Cardiac fibroblast (primary cell): ENCODE measurements around the gene CAP1.

Experiments used
- DNase-seq, 2 donors: peaks; one replicate each; pipeline versions ENCODE4 v3.0.0 to v3.0.0-alpha.2; 2010; ENCODE audit warnings: low read depth in 2 of 2
- H3K4me3 ChIP-seq, 2 donors: replicated peaks in 1 of 2; 1 replicate in 1 of 2; 2 replicates in 1 of 2; pipeline ENCODE4 v1.5.1; 2011; ENCODE audit warnings: low read depth in 2 of 2, low read length in 2 of 2, mild to moderate bottlenecking in 2 of 2, moderate library complexity in 1 of 2
- CTCF ChIP-seq: IDR thresholded peaks from one replicate; pipeline ENCODE4 v1.5.1; 2011; ENCODE audit warnings: low read depth, mild to moderate bottlenecking, low read length, inconsistent platforms

CAP1 gene

DNA sequence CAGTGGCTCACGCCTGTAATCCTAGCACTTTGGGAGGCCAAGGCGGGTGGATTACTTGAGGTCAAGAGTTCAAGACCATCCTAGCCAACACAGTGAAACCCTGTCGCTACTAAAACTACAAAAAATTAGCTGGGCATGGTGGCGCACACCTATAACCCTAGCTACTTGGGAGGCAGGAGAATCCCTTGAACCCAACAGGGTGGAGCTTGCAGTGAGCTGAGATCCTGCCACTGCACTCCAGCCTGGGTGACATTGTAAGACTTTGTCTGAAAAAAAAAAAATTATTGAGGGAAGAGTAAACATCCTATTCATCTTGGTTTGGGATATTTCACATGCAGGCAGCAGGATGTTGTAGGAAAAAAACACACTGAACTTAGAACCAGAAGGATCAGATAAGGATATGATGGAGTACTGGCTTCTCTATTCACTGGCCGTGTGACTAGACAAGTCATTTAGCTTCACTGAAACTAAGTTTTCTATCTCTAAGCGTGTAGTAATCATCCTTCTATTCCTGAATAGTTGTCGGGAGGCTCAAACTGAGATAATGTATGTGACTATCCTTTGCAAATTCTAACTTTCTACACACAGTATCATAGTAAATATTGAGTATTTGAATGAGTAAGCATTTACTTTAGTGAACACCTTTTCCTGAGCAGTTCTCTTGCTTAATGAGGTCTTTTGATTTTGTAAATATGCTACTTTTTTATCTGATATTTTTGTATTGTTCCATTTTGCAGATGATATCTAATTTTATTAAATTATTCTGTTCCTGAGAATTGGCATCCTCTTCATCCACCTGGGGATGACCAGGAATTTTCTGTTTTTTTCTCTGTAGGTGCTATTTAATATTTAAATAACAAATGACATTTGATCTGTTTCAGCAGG lies 18.2 kb downstream of the CAP1 start:
- TF ChIP-seq CTCF: no peak
- H3K4me3 ChIP-seq: no peak overlapping the region
- DNase-seq: peak in 1 of 2 donors; percentile 22

GRCh38 chr1:40059338-40059959 lies 18.9 kb downstream of the CAP1 start:
- DNase-seq: peak; percentile 76 to 86
- H3K4me3 ChIP-seq: peak overlapping the region in 1 of 2 donors; percentile 9
- peak; percentile 8 for TF ChIP-seq CTCF

DNA sequence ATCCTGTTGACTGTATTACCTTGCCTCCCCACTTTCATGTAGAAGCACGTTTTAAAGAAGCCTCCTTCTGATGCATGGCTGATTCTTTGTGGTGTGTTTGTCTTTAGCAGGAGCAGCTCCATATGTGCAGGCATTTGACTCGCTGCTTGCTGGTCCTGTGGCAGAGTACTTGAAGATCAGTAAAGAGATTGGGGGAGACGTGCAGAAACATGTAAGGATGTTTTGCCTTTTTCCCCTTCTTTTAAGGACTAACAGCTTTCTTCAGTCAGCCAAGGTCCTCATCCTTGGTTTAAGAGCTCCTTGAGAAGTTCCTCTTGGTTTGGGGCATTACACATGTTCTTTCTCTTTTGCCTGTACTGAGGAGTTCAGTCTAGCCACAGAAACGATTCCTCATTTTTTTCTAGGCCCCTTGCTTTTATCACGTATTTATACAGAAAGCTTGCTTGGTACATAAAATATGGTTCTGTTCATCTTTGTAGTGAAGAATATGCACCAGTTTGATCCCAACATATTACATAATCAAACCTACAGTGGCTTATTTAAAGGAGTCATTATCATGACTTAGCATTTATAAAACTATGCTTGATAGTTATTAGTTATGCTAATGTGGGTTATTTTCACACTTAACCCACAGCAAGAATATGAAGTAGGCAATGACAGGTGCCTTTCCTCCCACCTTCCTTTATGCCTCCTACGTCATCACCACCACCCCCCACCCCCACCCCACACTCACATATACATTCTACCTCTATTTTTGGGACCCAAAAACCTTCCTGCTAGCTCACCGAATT lies 19.6 kb downstream of the CAP1 start:
- no peak overlapping the region for H3K4me3 ChIP-seq
- DNase-seq: no peak
- TF ChIP-seq CTCF: no peak

DNA sequence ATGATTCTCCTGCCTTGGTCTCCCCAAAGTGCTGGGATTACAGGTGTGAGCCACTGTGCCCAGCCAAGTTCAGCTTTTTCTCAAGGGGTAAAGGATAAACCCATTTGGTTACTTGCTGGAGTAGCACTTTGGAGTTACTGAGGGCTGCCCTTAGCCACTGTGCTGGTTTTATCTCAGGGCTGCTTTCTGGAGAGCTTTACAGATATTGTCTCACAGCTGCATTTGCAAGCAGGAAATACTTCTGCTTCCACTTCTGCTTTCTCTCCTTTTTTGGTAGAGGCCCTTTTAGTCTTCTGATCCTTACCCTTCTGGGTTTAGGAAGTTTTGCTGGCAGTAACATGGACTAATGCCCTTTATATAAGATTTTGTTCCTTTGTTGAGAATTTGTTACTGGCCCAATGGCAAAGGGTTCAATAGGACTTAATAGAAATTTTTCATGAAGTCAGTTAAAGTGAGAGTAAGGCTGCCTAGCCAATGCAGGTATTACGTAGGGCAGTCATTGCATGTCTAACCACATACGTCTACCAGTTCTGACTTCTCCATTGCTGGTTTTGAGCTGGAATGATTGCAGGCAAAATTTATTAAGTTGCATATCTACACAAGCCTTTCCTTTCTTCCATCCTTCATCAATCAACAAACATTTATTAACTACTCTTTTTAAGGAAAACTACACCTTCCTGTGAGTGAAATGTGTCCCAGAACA lies 24.4 kb downstream of the CAP1 start:
- DNase-seq: peak in 1 of 2 donors; percentile 43

DNA sequence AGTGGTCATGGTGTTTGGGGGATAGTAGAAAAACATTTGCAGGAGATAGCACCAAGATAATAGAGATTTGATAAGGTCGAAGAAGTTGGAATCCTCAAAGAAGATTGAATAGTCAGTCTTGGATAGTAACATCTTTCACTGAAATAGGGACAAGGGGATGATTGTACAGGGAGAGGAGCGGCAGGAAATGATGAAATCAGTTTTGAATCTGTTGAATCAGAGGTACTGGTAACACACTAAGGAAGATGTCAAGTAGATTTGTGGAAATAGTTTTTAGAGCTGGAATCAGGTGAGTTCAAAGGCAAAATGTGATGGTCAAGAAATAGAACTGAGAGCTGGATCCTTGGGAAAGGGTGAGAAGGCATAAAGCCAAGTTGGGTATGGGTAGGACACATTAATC lies 26.5 kb downstream of the CAP1 start:
- no peak overlapping the region for H3K4me3 ChIP-seq
- TF ChIP-seq CTCF: no peak
- peak in 1 of 2 donors; percentile 64 for DNase-seq

More for the DNA sequence above, 24.4 kb downstream of the CAP1 start:
- H3K4me3 ChIP-seq: no peak overlapping the region
- TF ChIP-seq CTCF: no peak

DNA sequence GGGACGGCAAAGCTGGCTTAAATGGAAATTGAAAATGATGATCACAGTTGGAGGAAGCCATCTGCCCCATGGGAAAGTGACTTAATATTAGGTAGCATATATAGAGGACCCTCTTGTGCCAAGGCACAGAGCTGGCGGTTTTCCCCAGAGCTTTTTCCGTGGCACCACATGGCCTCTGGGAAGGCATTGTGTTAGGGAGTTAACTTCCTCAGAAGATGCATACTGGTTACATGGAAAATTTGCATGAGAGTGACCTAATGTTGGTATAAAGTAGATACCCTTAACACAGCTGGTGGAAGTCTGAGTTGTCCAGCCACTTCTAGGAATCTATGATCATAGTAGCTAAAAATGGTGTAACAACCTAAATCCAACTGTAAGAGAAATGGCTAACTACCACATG lies 27.3 kb downstream of the CAP1 start:
- DNase-seq: peak in 1 of 2 donors; percentile 24
- no peak for TF ChIP-seq CTCF
- H3K4me3 ChIP-seq: no peak overlapping the region
